Thymus (tissue), 11 donors: ENCODE results near the gene CFAP77. TPM values are rescaled to one million over a fixed set of nuclear protein-coding genes. Genes with fewer than 3 reads are reported as not detected.
"Not testable (repeated sequence)": the region's sequence is repeated elsewhere in the genome, so short reads cannot be mapped to it uniquely, and the experiment has no call there.

Experiments
- DNase-seq, 9 donors: peaks; one replicate each; pipeline ENCODE4 v3.0.0-alpha.2; 2013; ENCODE audit warnings: low spot score in 9 of 9, low read depth in 6 of 9, missing footprints in 1 of 9
- H3K27ac ChIP-seq, 2 donors: one replicate each; pipeline ENCODE4 v1.5.1; 2013; ENCODE audit warnings: control low read depth in 1 of 2, low read depth in 1 of 2, low read length in 1 of 2, mild to moderate bottlenecking in 1 of 2, moderate library complexity in 1 of 2
- H3K27me3 ChIP-seq, 2 donors: one replicate each; pipeline ENCODE4 v1.5.1; 2013; ENCODE audit warnings: low read length in 1 of 2; ENCODE audit not compliant: control insufficient read depth in 2 of 2, insufficient read depth in 1 of 2
- H3K36me3 ChIP-seq, 2 donors: one replicate each; pipeline ENCODE4 v1.5.1; 2013; ENCODE audit warnings: low read length in 1 of 2, mild to moderate bottlenecking in 1 of 2, moderate library complexity in 1 of 2; ENCODE audit not compliant: control insufficient read depth in 2 of 2, insufficient read depth in 2 of 2
- H3K4me1 ChIP-seq, 2 donors: one replicate each; pipeline ENCODE4 v1.5.1; 2013; ENCODE audit warnings: low read length in 2 of 2; ENCODE audit not compliant: control insufficient read depth in 2 of 2, insufficient read depth in 2 of 2
- H3K4me3 ChIP-seq, 2 donors: one replicate each; pipeline ENCODE4 v1.5.1; 2013; ENCODE audit warnings: low read length in 2 of 2, control low read depth in 1 of 2, mild to moderate bottlenecking in 1 of 2
- H3K9me3 ChIP-seq, 2 donors: one replicate each; pipeline ENCODE4 v1.5.1; 2013; ENCODE audit warnings: low read length in 1 of 2, mild to moderate bottlenecking in 1 of 2; ENCODE audit not compliant: control insufficient read depth in 2 of 2, insufficient read depth in 1 of 2
- WGBS: extraction: QIAGEN DNeasy Blood & Tissue Kit; methylation state at CpG from one replicate; pipeline ENCODE4 v1.1.7; 2013; 5-methylcytosine and 5-hydroxymethylcytosine counted together
- polyA plus RNA-seq: library from polyadenylated mRNA; stranded (reverse); fragments of 200-250 nt; gene quantifications from one replicate; pipeline ENCODE4 v1.2.3, GENCODE V29; 2013
- total RNA-seq: library from RNA; stranded (reverse); fragments of 120-200 nt; gene quantifications from one replicate; pipeline ENCODE4 v1.2.4, GENCODE V29; 2013
- donor health status: healthy.

The CFAP77 gene
- total and polyA plus RNA-seq, 2 donors: 0.05 to 0.11 TPM

DNA sequence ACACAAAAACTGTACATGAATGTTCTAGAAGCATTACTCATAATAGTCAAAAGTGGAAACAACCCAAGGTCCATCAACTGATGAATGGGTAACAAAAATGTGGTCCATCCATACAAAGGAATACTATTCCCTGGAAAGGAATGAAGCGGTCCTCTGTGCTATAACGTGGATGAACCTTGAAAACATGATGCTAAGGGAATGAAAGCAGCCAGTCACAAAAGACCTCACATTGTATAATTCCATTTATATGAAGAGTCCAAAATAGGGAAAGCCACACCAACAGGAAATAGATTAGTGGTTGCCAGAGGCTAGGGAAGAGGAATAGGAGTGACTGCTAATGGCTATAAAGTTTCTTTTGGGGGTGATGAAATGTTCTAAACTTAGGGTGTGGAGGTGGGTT is 149.7 kb downstream of the CFAP77 start:
- WGBS: over 99% methylated on average over 2 of the region's 2 CpGs
- H3K36me3 ChIP-seq: no peaks in the 10 kb centered on the region
- peaks cover 0 to 2% of the 10 kb centered on the region in 2 donors for H3K4me1 ChIP-seq
- H3K9me3 ChIP-seq: no peaks in the 10 kb centered on the region
- no peak overlapping the region for H3K4me3 ChIP-seq
- H3K27ac ChIP-seq: no peak overlapping the region
- peaks cover 2 to 58% of the 10 kb centered on the region in 2 donors for H3K27me3 ChIP-seq
- DNase-seq: no peak

DNA sequence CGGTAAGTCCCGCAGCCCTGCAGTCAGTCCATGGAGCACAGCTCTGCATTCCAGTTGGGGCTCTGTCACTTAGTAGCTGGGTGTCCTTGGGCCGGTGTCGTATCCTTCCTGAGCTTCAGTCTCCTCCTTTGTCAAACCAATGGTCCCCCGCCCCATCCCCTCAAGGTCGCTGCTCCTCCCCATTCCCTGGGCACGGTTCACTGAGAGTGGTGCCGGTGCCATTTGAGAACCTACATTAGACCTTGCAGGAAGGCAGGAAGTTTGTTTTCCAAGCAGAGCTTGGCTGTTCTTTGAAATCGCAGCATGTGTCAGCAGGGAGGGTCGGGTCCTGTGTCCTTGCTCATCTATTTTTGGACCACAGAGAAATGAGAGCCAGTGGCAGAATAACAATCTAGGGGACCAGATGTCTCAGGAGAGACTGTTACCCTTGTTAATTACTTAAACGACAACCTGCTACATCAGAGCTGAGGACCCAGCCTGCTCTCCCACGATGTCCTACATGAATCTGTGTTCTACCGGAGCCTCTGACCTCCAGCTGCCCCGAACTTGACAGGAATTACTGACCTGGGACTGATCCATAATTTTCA is 150.7 kb downstream of the CFAP77 start:
- Histone ChIP-seq H3K36me3 (no peaks in the 10 kb centered on the region), H3K27ac (no peak overlapping the region), H3K4me1 (peaks cover 0 to 2% of the 10 kb centered on the region in 2 donors), H3K27me3 (peaks cover 2 to 56% of the 10 kb centered on the region in 2 donors), H3K9me3 (no peaks in the 10 kb centered on the region), H3K4me3 (no peak overlapping the region)
- 46% methylated on average over 14 of the region's 14 CpGs for WGBS
- DNase-seq: no peak

DNA sequence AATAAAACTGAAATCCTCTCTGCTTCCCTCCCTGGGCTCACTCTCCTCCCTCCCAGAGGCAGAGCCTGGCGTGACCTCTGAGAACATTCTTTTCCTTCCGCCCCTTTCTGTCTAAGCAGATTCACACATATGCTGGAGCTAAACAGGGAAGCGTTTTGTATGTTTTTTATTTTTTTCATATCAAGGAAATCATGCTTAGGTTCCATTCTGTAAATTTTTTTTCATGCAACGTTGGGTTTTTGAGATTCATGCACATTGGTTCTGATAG is 152.2 kb downstream of the CFAP77 start:
- 63% methylated on average over 4 of the region's 4 CpGs for WGBS
- no peaks in the 10 kb centered on the region for H3K36me3 ChIP-seq
- peaks cover 2 to 46% of the 10 kb centered on the region in 2 donors for H3K27me3 ChIP-seq
- no peak for DNase-seq
- H3K9me3 ChIP-seq: no peaks in the 10 kb centered on the region
- H3K27ac ChIP-seq: no peak overlapping the region
- peaks cover 0 to 2% of the 10 kb centered on the region in 2 donors for H3K4me1 ChIP-seq
- no peak overlapping the region for H3K4me3 ChIP-seq

DNA sequence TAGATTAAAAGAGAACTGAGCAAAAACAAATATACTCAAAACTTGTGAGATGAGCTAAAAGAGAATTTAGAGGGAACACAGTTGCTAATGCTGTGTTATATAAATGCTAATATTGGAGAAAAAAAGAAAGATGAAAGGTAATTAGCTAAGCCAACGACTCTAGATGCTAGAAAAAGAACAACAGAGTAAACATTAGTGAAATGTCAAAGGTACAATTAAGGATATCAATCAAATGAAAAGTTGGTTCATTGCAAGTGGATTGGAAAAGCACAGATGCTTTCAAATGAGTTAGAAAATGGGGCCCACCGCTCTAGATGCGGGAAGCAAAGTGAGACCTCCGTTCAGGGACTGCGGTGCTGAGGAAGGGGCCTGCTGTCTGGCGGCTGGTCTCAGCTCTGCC is 154.5 kb downstream of the CFAP77 start:
- Histone ChIP-seq H3K4me1 (peaks cover 0 to 2% of the 10 kb centered on the region in 2 donors), H3K4me3 (no peak overlapping the region), H3K9me3 (no peaks in the 10 kb centered on the region), H3K27ac (no peak overlapping the region), H3K27me3 (peaks cover 2 to 45% of the 10 kb centered on the region in 2 donors), H3K36me3 (no peaks in the 10 kb centered on the region)
- 83% methylated on average over 6 of the region's 6 CpGs for WGBS
- no peak for DNase-seq

DNA sequence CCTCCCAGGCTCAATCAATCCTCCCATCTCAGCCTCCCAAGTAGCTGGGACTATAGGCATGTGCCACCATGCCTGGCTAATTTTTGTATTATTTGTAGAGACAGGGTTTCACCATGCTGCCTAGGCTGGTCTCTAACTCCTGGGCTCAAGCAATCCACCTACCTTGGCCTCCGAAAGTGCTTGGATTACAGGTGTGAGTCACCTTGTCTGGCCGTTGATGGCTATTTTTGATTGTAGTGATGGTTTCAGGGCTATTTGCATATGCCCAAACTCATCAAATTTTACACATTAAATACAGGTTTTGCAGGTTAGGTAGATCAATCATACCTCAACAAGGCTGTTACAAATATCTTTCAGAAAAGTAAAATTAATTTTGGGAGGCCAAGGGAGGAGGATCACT is 158.8 kb downstream of the CFAP77 start:
- H3K4me3 ChIP-seq, H3K36me3 ChIP-seq, DNase-seq, H3K4me1 ChIP-seq, H3K27ac ChIP-seq, H3K9me3 ChIP-seq: not testable (repeated sequence)
- WGBS: 91% methylated on average over 2 of the region's 2 CpGs
- H3K27me3 ChIP-seq: peaks cover 0 to 34% of the 10 kb centered on the region in 2 donors

DNA sequence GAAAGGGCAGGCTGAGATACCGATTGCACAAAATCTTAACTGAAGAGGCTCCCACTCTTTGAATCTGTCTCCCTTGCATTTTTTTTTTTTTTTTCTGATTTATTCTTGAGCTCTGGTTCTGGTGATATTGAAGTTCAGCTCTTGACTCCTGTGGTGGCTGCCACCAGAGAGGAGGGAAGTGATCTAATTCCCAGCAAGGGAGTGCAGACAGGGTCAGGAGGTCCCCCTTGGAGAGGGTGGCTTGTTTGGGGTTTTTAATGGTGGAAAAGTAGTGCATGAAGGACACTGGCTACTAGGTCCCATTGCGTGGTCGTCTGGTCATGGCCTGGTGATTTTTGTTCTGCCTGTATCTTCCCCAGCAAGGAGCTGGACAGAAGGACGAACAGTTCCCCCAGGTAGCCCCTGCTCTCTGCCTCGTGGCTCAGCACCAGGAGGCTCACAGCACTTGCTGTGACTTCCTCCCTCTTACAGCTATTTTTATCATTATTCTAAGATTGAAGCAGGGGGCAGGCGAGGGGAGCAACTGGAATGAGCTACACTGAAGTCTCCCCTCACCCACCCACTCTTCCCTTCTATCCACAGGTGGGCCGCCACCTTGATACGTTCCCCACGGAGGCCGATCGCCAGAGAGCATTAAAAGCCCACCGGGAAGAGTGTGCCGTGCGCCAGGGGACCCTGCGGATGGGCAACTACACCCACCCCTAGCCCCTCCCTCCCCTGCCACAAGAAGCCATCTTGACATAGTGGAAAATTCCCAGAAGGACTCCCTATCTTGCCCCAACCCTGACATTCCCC is 162.0 kb downstream of the CFAP77 start:
- WGBS: 82% methylated on average over 15 of the region's 15 CpGs
- Histone ChIP-seq H3K4me3 (no peak overlapping the region), H3K9me3 (no peaks in the 10 kb centered on the region), H3K4me1 (no peaks in the 10 kb centered on the region), H3K27ac (no peak overlapping the region), H3K36me3 (no peaks in the 10 kb centered on the region), H3K27me3 (peaks cover 0 to 55% of the 10 kb centered on the region in 2 donors)
- no peak for DNase-seq

DNA sequence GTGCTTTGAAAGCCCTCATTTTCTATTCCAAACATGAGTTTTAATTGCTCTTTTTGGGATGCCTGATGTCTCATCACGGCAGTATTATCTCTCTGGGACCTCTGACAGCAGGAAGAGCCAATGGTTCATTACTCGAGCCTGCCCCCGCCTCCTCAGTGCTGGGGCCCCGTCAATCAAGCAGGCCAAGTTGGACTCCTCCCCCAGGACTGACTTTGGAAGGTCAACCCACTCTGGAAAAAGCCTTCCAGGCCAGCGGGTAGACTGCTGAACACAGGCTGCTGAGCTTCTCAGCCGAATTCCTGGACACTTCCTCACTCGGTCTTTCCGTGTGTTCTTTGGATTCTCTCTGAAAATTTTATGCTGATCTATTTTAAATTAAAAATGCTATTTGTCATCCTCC is 162.9 kb downstream of the CFAP77 start:
- no peak for DNase-seq
- no peak overlapping the region for H3K27ac ChIP-seq
- H3K9me3 ChIP-seq: no peaks in the 10 kb centered on the region
- H3K4me1 ChIP-seq: no peaks in the 10 kb centered on the region
- WGBS: 49% methylated on average over 8 of the region's 8 CpGs
- no peaks in the 10 kb centered on the region for H3K36me3 ChIP-seq
- peaks cover 8 to 60% of the 10 kb centered on the region in 2 donors for H3K27me3 ChIP-seq
- no peak overlapping the region for H3K4me3 ChIP-seq

DNA sequence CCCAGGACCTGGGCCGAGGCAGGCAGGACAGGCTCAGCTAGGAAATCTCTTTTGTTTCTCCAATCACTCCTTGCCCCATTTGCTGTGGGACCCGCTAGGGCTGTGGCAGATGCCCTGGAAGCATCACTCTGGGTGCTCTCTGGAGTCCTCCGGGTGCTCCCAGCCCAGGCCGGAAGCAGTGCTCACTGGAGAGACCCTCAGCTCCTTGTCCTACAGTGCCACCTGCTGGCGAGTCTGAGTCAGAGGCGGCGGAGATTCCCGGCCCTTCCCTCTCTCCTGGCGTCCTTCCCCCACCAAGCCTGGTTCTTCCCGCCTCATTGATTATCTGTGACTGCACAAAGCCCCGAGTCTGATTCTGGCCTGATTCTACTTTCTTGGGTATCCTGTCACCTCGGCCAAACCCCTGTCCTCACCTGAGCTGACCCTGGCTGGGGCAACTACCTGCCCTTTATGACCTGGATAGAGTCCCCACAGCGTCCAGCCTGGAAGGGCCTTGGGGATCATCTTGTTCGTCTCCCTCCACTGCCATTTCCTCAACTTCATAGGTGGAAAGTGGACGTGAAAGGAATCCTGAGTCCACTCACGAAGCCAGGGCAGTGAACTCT is 165.1 kb downstream of the CFAP77 start:
- no peaks in the 10 kb centered on the region for H3K36me3 ChIP-seq
- no peak overlapping the region for H3K27ac ChIP-seq
- peaks cover 30 to 82% of the 10 kb centered on the region in 2 donors for H3K27me3 ChIP-seq
- WGBS: 15% methylated on average over 16 of the region's 16 CpGs
- H3K4me3 ChIP-seq: no peak overlapping the region
- no peaks in the 10 kb centered on the region for H3K9me3 ChIP-seq
- peak in 7 of 9 donors; percentile 6 to 54 (median 25) for DNase-seq
- H3K4me1 ChIP-seq: no peaks in the 10 kb centered on the region

DNA sequence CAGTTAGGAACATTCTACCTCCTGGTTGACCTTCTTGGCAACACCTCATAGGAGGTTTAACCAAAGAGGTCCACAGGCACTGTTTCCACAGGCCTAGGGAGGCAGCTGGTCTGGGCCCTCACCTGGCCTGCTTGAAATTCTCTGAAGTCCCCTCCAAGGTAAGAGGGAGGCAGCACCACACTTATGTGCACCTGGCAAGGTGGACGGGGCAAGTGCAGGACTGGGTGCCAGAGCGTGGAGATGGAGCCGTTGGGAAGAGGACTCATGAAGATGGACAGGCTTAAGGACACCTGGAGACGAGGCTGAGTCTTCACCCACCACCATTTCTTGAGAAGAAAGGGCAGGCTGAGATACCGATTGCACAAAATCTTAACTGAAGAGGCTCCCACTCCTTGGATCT is 165.8 kb downstream of the CFAP77 start:
- WGBS: 85% methylated on average over 5 of the region's 5 CpGs
- no peak overlapping the region for H3K4me3 ChIP-seq
- H3K27ac ChIP-seq: no peak overlapping the region
- no peaks in the 10 kb centered on the region for H3K36me3 ChIP-seq
- peaks cover 37 to 89% of the 10 kb centered on the region in 2 donors for H3K27me3 ChIP-seq
- no peaks in the 10 kb centered on the region for H3K4me1 ChIP-seq
- no peaks in the 10 kb centered on the region for H3K9me3 ChIP-seq
- DNase-seq: no peak
